Endodermal cell (in vitro differentiated cells): Measurements from ENCODE around the gene VIPR2. TPM values are rescaled to one million over a fixed set of nuclear protein-coding genes. Genes with fewer than 3 reads are reported as not detected.

Source experiments
- DNase-seq: peaks from one replicate; pipeline ENCODE4 v3.0.0-alpha.2; 2017
- H3K27ac ChIP-seq: 2 replicates; pipeline ENCODE4 v1.5.1; 2013; ENCODE audit warnings: mild to moderate bottlenecking, low read depth, low read length, moderate library complexity
- H3K27me3 ChIP-seq: 2 replicates; pipeline ENCODE4 v1.6.1; 2013; ENCODE audit warnings: mild to moderate bottlenecking, low read length, moderate library complexity; ENCODE audit not compliant: insufficient read depth, control insufficient read depth, poor library complexity, severe bottlenecking
- H3K36me3 ChIP-seq: 2 replicates; pipeline ENCODE4 v1.7.0; 2013; ENCODE audit warnings: mild to moderate bottlenecking, low read length, moderate library complexity; ENCODE audit not compliant: control insufficient read depth, insufficient read depth
- H3K4me1 ChIP-seq: one replicate; pipeline ENCODE4 v1.7.0; 2013; ENCODE audit warnings: low read length; ENCODE audit not compliant: control insufficient read depth, insufficient read depth
- H3K4me3 ChIP-seq: 2 replicates; pipeline ENCODE4 v1.5.1; 2013; ENCODE audit warnings: mild to moderate bottlenecking, low read length, moderate library complexity
- H3K9ac ChIP-seq: 2 replicates; pipeline ENCODE4 v1.6.1; 2013; ENCODE audit warnings: mild to moderate bottlenecking, low read length, moderate library complexity; ENCODE audit not compliant: poor library complexity, severe bottlenecking; ENCODE audit errors: extremely low read depth
- H3K9me3 ChIP-seq: 2 replicates; pipeline ENCODE4 v1.6.1; 2013; ENCODE audit warnings: mild to moderate bottlenecking, low read length, moderate library complexity; ENCODE audit not compliant: control insufficient read depth
- H3K27ac Mint-ChIP-seq: 2 replicates; pipeline ENCODE4 v1.8.0; 2020; ENCODE audit warnings: mixed read lengths
- H3K27me3 Mint-ChIP-seq: 2 replicates; pipeline ENCODE4 v1.8.0; 2021; ENCODE audit warnings: mild to moderate bottlenecking, mixed read lengths; ENCODE audit not compliant: insufficient read depth
- H3K36me3 Mint-ChIP-seq: 2 replicates; pipeline ENCODE4 v1.8.0; 2020; ENCODE audit warnings: low read depth, mixed read lengths
- H3K4me1 Mint-ChIP-seq: 2 replicates; pipeline ENCODE4 v1.8.0; 2020; ENCODE audit warnings: mixed read lengths
- H3K4me3 Mint-ChIP-seq: 2 replicates; pipeline ENCODE4 v1.8.0; 2020; ENCODE audit warnings: mild to moderate bottlenecking, moderate library complexity, mixed read lengths
- H3K9me3 Mint-ChIP-seq: 2 replicates; pipeline ENCODE4 v1.8.0; 2020; ENCODE audit warnings: mild to moderate bottlenecking, mixed read lengths
- WGBS, 2 experiments: methylation state at CpG; one replicate each; pipeline versions ENCODE4 v1.1.5 to v1.1.7; 2013; ENCODE audit warnings: missing lambda C conversion rate in 2 of 2, mixed read lengths in 1 of 2; ENCODE audit not compliant: insufficient coverage in 1 of 2, insufficient read length in 1 of 2; 5-methylcytosine and 5-hydroxymethylcytosine counted together
- total RNA-seq, 2 donors: library from RNA; stranded (reverse); fragmentation: NEBNext Ultra II Directional in 1 of 2; extraction: Animal tissue kit (Norgen Biotek cat#: 25700) in 1 of 2; gene quantifications; 2 replicates in 1 of 2; 3 replicates in 1 of 2; pipeline ENCODE4 v1.2.1, GENCODE V29; 2021
- TF ChIP-seq, protein P1 (sequence below): fragments of 200-600 bp; sonication (generic); conservative IDR thresholded peaks from 2 replicates; pipeline ENCODE4 v1.5.0; 2021; ENCODE audit warnings: antibody characterized with exemption, mild to moderate bottlenecking

Gene VIPR2
- total RNA-seq, 2 donors from 2014 or later, result 0.64 to 1.8 TPM

DNA sequence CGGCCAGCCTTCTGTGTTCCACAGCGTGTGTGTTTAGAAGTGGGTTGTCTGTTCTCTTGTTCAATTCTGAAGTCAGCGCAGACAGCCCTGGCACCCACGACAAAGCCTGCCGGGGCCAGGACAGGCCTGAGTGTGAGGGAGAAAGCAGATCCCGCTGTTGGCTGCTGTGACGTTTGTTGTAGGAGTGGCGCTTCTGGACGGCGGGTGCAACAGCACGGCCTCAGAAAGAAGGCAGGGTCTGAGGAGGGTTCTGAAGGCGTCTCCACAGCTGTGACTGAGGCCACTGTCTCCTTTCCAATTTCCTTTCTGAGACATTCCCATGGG lies 76.2 kb downstream of the VIPR2 start:
- H3K4me1 ChIP-seq, result no peaks in the 10 kb centered on the region
- no peak overlapping the region for H3K27ac Mint-ChIP-seq
- H3K4me3 ChIP-seq, result no peak overlapping the region
- 83 to 88% methylated on average over 10 to 12 of the region's 12 CpGs for WGBS, 2 experiments
- H3K36me3 Mint-ChIP-seq, result no peaks in the 10 kb centered on the region
- no peaks in the 10 kb centered on the region for H3K36me3 ChIP-seq
- TF ChIP-seq, protein P1, sequence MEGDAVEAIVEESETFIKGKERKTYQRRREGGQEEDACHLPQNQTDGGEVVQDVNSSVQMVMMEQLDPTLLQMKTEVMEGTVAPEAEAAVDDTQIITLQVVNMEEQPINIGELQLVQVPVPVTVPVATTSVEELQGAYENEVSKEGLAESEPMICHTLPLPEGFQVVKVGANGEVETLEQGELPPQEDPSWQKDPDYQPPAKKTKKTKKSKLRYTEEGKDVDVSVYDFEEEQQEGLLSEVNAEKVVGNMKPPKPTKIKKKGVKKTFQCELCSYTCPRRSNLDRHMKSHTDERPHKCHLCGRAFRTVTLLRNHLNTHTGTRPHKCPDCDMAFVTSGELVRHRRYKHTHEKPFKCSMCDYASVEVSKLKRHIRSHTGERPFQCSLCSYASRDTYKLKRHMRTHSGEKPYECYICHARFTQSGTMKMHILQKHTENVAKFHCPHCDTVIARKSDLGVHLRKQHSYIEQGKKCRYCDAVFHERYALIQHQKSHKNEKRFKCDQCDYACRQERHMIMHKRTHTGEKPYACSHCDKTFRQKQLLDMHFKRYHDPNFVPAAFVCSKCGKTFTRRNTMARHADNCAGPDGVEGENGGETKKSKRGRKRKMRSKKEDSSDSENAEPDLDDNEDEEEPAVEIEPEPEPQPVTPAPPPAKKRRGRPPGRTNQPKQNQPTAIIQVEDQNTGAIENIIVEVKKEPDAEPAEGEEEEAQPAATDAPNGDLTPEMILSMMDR, result no peak
- H3K4me3 Mint-ChIP-seq, result no peak overlapping the region
- no peaks in the 10 kb centered on the region for H3K4me1 Mint-ChIP-seq
- H3K9me3 ChIP-seq, result no peaks in the 10 kb centered on the region
- H3K27me3 Mint-ChIP-seq, result no peaks in the 10 kb centered on the region
- H3K9ac ChIP-seq, result no peak overlapping the region
- peak overlapping the region; percentile 53 for H3K27ac ChIP-seq
- no peaks in the 10 kb centered on the region for H3K9me3 Mint-ChIP-seq
- DNase-seq, result peak; percentile 24
- H3K27me3 ChIP-seq, result no peaks in the 10 kb centered on the region

DNA sequence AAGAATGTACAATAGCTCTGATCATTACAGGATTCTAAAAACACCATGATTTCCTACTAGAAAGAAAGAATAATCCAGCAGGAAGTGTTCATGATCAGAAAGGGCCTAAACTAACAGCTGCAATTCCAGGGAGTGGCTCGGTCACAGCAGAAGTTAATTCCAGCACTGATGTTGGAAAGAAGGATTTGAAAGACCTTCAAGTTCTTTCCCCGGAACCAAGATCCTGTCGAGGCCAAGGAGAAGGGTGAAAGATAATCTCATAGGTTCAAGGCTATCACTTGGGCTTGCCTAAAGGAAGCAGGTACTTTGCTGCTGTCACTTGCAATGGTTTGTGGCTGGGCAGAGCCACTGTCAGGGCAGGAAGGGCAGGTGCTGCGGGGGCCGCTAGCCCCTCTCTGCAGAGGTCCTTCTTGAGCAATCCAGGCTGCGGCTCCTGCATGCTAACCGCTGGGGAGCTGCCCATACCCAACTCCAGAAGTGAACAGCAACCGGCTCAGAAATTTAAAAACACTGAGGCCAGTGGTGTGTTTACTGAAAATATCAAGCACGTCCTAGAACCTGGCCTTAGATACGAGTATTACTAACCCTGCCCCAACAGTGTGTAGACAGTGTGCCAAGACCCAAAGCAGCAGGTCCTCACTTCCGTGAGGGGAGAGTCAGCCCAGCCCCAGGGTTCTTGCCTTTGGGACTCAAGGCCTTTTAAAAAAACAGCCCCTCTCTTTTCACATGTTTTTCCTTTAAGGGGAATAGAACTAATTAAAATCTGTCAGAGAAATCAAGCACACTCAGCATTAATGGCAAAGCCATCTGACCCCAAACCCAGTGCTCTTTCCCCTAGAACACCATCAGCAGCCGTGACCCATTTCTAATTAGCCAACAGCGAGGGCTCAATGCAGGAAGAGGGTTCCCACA lies 76.8 kb downstream of the VIPR2 start:
- Mint-ChIP-seq H3K4me1 (no peaks in the 10 kb centered on the region), H3K36me3 (no peaks in the 10 kb centered on the region), H3K9me3 (peaks cover under 1% of the 10 kb centered on the region), H3K27ac (no peak overlapping the region), H3K27me3 (no peaks in the 10 kb centered on the region), H3K4me3 (no peak overlapping the region)
- H3K4me3 ChIP-seq, result no peak overlapping the region
- H3K9ac ChIP-seq, result no peak overlapping the region
- TF ChIP-seq, protein P1, result no peak
- H3K4me1 ChIP-seq, result no peaks in the 10 kb centered on the region
- H3K36me3 ChIP-seq, result no peaks in the 10 kb centered on the region
- no peaks in the 10 kb centered on the region for H3K9me3 ChIP-seq
- 87 to 94% methylated on average over 9 to 13 of the region's 13 CpGs for WGBS, 2 experiments
- DNase-seq, result no peak
- peak overlapping the region; percentile 53 for H3K27ac ChIP-seq
- no peaks in the 10 kb centered on the region for H3K27me3 ChIP-seq

DNA sequence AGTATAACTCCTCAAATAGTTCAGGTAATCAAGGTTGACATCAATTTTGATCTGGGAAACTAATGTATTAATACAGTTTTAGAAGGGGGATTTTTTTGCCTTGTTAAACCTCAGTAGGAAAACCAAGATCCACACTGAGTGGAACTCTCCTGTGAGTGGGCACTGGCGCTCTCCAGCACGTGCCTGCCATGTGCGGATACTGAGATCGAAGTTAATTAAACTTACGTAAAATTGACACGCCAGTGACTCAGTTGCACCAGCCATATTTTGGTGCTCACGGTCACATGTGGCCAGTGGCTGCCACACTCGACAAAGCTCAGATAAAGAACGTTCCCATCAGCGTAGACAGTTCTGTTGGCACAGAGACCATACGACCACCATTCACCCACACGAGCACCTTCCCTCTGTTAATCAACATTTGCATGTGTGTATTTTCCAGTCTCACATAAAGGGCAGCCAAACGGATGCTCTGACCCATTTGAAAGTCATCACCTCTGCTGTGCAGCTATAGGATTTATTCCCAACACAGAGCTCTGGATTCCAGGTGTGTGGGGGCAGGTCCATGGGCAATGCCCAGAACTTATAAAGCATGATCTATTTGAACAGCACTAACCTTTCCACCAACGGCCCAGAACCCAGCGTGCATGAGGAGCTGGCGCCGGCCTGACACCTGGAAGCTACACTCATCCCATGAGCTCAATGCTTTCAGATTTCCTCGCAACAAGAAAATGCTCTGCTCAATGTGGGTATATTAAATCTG lies 77.7 kb downstream of the VIPR2 start:
- Histone ChIP-seq H3K27ac (no peak overlapping the region), H3K9me3 (no peaks in the 10 kb centered on the region), H3K4me1 (no peaks in the 10 kb centered on the region), H3K4me3 (no peak overlapping the region), H3K9ac (no peak overlapping the region), H3K36me3 (no peaks in the 10 kb centered on the region), H3K27me3 (no peaks in the 10 kb centered on the region)
- WGBS, 2 experiments, result 84 to 94% methylated on average over 16 to 18 of the region's 18 CpGs
- no peak overlapping the region for H3K27ac Mint-ChIP-seq
- H3K36me3 Mint-ChIP-seq, result no peaks in the 10 kb centered on the region
- no peak for DNase-seq
- peaks cover 4% of the 10 kb centered on the region for H3K27me3 Mint-ChIP-seq
- no peak overlapping the region for H3K4me3 Mint-ChIP-seq
- H3K4me1 Mint-ChIP-seq, result no peaks in the 10 kb centered on the region
- H3K9me3 Mint-ChIP-seq, result peaks cover 9% of the 10 kb centered on the region
- TF ChIP-seq, protein P1, result no peak
